HepG2 (cell line): ENCODE results near the gene PIM3. TPM values are rescaled to one million over a fixed set of nuclear protein-coding genes. Genes with fewer than 3 reads are reported as not detected.
A peak's percentile ranks its signal among the peaks of the same experiment; 100 is the strongest.

Experiments used
- ETS1 ChIP-seq: sonication (generic); formaldehyde crosslinking; IDR thresholded peaks from 2 replicates; pipeline ENCODE4 v1.4.0; 2020; ENCODE audit warnings: missing genetic modification reagents
- HNF1A ChIP-seq, 2 experiments: sonication (generic) in 1 of 2; formaldehyde crosslinking in 1 of 2; IDR thresholded peaks; 2 replicates each; pipeline versions ENCODE4 v1.4.0 to v1.6.1; 2016 to 2020; ENCODE audit warnings: borderline replicate concordance in 1 of 2, low read depth in 1 of 2, mild to moderate bottlenecking in 1 of 2, missing genetic modification reagents in 1 of 2
- HOMEZ ChIP-seq: IDR thresholded peaks from 2 replicates; pipeline ENCODE4 v1.6.1; 2016; ENCODE audit warnings: low read depth
- IRF9 ChIP-seq: sonication (generic); formaldehyde crosslinking; IDR thresholded peaks from 2 replicates; pipeline ENCODE4 v1.8.0; 2022; ENCODE audit warnings: missing genetic modification reagents, mild to moderate bottlenecking, borderline replicate concordance
- MXD1 ChIP-seq: sonication (generic); formaldehyde crosslinking; IDR thresholded peaks from 2 replicates; pipeline ENCODE4 v1.4.0; 2020; ENCODE audit warnings: mild to moderate bottlenecking, missing genetic modification reagents
- NFYB ChIP-seq: sonication (generic); formaldehyde crosslinking; IDR thresholded peaks from 2 replicates; pipeline ENCODE4 v1.4.0; 2020; ENCODE audit warnings: missing genetic modification reagents
- RFX3 ChIP-seq: IDR thresholded peaks from 2 replicates; pipeline ENCODE4 v1.6.1; 2016; ENCODE audit warnings: missing biosample characterization, missing genetic modification reagents
- RFXAP ChIP-seq: sonication (generic); formaldehyde crosslinking; IDR thresholded peaks from 2 replicates; pipeline ENCODE4 v1.4.0; 2020; ENCODE audit warnings: missing genetic modification reagents, borderline replicate concordance
- SMARCC2 ChIP-seq: fragments of 450-650 bp; IDR thresholded peaks from 2 replicates; pipeline ENCODE4 v1.6.1; 2017; ENCODE audit warnings: antibody characterized with exemption, mild to moderate bottlenecking
- SP5 ChIP-seq: IDR thresholded peaks from 2 replicates; pipeline ENCODE4 v1.6.1; 2016; ENCODE audit warnings: low read depth, borderline replicate concordance
- SUZ12 ChIP-seq: fragments of 150-350 bp; IDR thresholded peaks from 2 replicates; pipeline ENCODE4 v1.6.1; 2014; ENCODE audit warnings: low read depth, low read length
- ZIK1 ChIP-seq: sonication (generic); formaldehyde crosslinking; IDR thresholded peaks from 2 replicates; pipeline ENCODE4 v1.5.0; 2020; ENCODE audit warnings: mild to moderate bottlenecking, low read depth, missing genetic modification reagents, borderline replicate concordance
- ZNF235 ChIP-seq: sonication (generic); formaldehyde crosslinking; IDR thresholded peaks from 2 replicates; pipeline ENCODE4 v1.8.1; 2023; ENCODE audit warnings: mild to moderate bottlenecking, missing genetic modification reagents, borderline replicate concordance
- ZNF687 ChIP-seq: sonication (generic); formaldehyde crosslinking; IDR thresholded peaks from 2 replicates; pipeline ENCODE4 v1.5.1; 2020; ENCODE audit warnings: mild to moderate bottlenecking, missing genetic modification reagents, moderate library complexity
- polyA plus RNA-seq, 8 experiments: library from polyadenylated mRNA; depleted of rRNA in 3 of 8; stranded (reverse) in 7 of 8; unstranded in 1 of 8; fragments of >200 nt; fragmentation: Illumina TruSeq in 4 of 8; extraction: Trizol in 4 of 8; gene quantifications; 2 replicates each; pipeline versions ENCODE4 v1.2.1 to v1.2.3, GENCODE V29; 2011 to 2016; ENCODE audit warnings: low read depth in 4 of 8, missing spikeins in 1 of 8, mixed read lengths in 1 of 8; ENCODE audit not compliant: insufficient read depth in 1 of 8
- total RNA-seq, 5 experiments: library from RNA; depleted of rRNA; stranded (reverse); fragments of >200 nt; fragmentation: Illumina TruSeq; extraction: Trizol; gene quantifications; 2 replicates each; pipeline ENCODE4 v1.2.3, GENCODE V29; 2016; ENCODE audit warnings: low read depth in 1 of 5

Gene PIM3
- total and polyA plus RNA-seq, 2 of the 13 experiments (the other 11 are each of a cell fraction or from before 2014, with no cell fraction given) = 21.6 to 31.2 TPM

- TF ChIP-seq RFX3 (CRISPR knock-in tag) (no peak), ZIK1 (CRISPR knock-in tag) (peak; percentile 50; the same call in 1 of the 2 replicates), HOMEZ (CRISPR knock-in tag) (no peak), RFXAP (CRISPR knock-in tag) (no peak), ZNF235 (no peak), IRF9 (peak; percentile 38), SP5 (peak; percentile 77), HNF1A (IDR thresholded peaks at IDR 0.05; ENCODE audit: low read depth) (no peak), HNF1A (CRISPR knock-in tag; IDR thresholded peaks at IDR 0.05; ENCODE audit: borderline replicate concordance) (no peak), SUZ12 (no peak), ETS1 (CRISPR knock-in tag) (no peak), MXD1 (CRISPR knock-in tag) (no peak), SMARCC2 (no peak), ZNF687 (CRISPR knock-in tag) (peak; percentile 77), NFYB (CRISPR knock-in tag) (no peak)
Observed at GRCh38 chr22:49958931-49959781, 1.4 kb upstream of the PIM3 start (continued).
